ENCODE measurements around the gene ZNF541.
A peak's percentile ranks its signal among the peaks of the same experiment; 100 is the strongest.

The ZNF541 gene

GRCh38 chr19:47544075-47544474 is 28.9 kb downstream of the ZNF541 start:
- no peak for DNase-seq (ENCODE audit: low read depth)
- no peak overlapping the region for H3K4me3 ChIP-seq (ENCODE audit: low read depth, low read length)
- no peak for TF ChIP-seq CTCF (IDR thresholded peaks at IDR 0.05; ENCODE audit: low read depth, low read length, missing control alignments)
- in situ Hi-C loops (cut with HindIII; ENCODE audit: low sequenced_read_pairs) = no loop called here

- no peak for TF ChIP-seq CTCF (IDR thresholded peaks at IDR 0.05; ENCODE audit: low read depth, low read length, missing control alignments)
- DNase-seq (ENCODE audit: low read depth) = no peak
- in situ Hi-C loops (cut with HindIII; ENCODE audit: low sequenced_read_pairs) = no loop called here
- H3K4me3 ChIP-seq (ENCODE audit: low read depth, low read length) = no peak overlapping the region
Observed at GRCh38 chr19:47542030-47542475, 30.9 kb downstream of the ZNF541 start.

DNA sequence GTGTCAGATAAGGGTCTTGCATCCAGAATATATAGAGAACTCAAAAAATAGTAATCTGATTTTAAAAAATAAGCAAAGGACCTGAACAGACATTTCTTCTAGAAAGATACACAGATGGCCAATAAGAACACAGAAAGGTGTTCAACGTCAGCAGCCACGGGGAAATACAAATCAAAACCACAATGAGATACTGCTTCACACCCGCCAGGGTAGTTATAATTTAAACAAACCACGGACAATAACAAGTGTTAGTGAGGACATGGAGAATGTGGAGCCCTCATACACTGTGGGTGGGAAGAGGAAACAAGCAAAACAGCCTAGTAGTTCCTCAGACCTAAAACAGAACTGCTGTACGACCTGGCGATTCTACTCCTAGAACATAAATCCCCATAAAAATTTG is 31.4 kb downstream of the ZNF541 start:
- DNase-seq (ENCODE audit: low read depth) = no peak
- H3K4me3 ChIP-seq (ENCODE audit: low read depth, low read length) = no peak overlapping the region
- in situ Hi-C loops (cut with HindIII; ENCODE audit: low sequenced_read_pairs) = no loop called here
- no peak for TF ChIP-seq CTCF (IDR thresholded peaks at IDR 0.05; ENCODE audit: low read depth, low read length, missing control alignments)

DNA sequence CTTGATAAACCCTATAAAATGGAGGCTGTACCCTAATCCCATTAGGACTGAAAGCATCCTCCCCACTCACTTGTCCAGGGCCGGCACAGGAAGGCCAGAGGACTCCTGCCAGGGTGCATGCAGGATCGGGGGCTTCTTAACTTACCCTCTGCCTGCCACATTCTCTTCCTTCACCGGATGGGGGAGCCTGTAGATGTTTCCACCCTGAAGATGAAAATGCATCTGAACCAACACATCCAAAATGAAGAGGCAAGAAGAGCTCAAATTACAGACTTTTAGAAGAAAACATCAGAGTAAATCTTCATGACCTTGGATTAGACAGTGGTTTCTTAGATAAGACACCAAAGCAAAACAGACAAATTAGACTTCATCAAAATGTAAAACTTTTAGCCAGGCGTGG is 32.2 kb downstream of the ZNF541 start:
- no peak overlapping the region for H3K4me3 ChIP-seq (ENCODE audit: low read depth, low read length)
- peak; percentile 63 for TF ChIP-seq CTCF (IDR thresholded peaks at IDR 0.05; ENCODE audit: low read depth, low read length, missing control alignments)
- peak; percentile 9 for DNase-seq (ENCODE audit: low read depth)
- in situ Hi-C loops (cut with HindIII; ENCODE audit: low sequenced_read_pairs) = no loop called here

GRCh38 chr19:47539747-47540311 is 33.1 kb downstream of the ZNF541 start:
- H3K4me3 ChIP-seq (ENCODE audit: low read depth, low read length) = no peak overlapping the region
- DNase-seq (ENCODE audit: low read depth) = no peak
- in situ Hi-C loops (cut with HindIII; ENCODE audit: low sequenced_read_pairs) = no loop called here
- TF ChIP-seq CTCF (IDR thresholded peaks at IDR 0.05; ENCODE audit: low read depth, low read length, missing control alignments) = no peak

DNA sequence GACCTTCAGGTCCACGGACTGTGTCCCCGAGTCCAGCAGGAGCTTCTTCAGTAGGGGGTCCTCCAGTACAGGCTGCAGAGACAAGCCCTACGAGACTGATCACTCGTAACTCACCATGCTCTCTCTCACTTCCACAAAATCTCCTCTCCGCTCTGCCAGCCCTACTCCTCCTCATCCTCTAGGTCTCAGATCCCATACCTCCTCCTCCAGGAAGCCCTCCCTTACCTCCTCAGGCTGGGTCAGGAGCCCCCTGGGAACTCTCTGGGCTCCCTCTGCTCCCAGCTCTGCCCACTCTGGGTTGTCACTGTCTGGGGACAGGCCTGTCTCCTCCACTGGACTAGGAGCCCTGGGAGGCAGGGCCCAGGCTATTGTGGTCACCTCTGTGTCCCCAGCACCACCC is 34.1 kb downstream of the ZNF541 start:
- TF ChIP-seq CTCF (IDR thresholded peaks at IDR 0.05; ENCODE audit: low read depth, low read length, missing control alignments) = no peak
- no peak for DNase-seq (ENCODE audit: low read depth)
- in situ Hi-C loops (cut with HindIII; ENCODE audit: low sequenced_read_pairs) = no loop called here
- no peak overlapping the region for H3K4me3 ChIP-seq (ENCODE audit: low read depth, low read length)
